Natural killer cell (primary cell): ENCODE data around the gene GDA. TPM values are rescaled to one million over a fixed set of nuclear protein-coding genes. Genes with fewer than 3 reads are reported as not detected.

Source experiments
- ATAC-seq, 3 donors: fragments of 150-1000 bp in 2 of 3; fragments of 200-7000 bp in 1 of 3; cut with Tn5 transposase; 1 replicate in 1 of 3; 2 replicates in 2 of 3; pipeline ENCODE4 v1.10.0; 2021; ENCODE audit warnings: mild to moderate bottlenecking in 2 of 3, moderate library complexity in 2 of 3
- DNase-seq, 2 donors: peaks; one replicate each; pipeline versions ENCODE4 v3.0.0 to v3.0.0-alpha.2; 2013 to 2021; ENCODE audit warnings: mixed read lengths in 1 of 2
- H3K27ac ChIP-seq: one replicate; pipeline ENCODE4 v1.5.1; 2013; ENCODE audit warnings: mild to moderate bottlenecking, low read length
- H3K27me3 ChIP-seq: one replicate; pipeline ENCODE4 v1.6.1; 2013; ENCODE audit warnings: low read length; ENCODE audit not compliant: control insufficient read depth, insufficient read depth
- H3K36me3 ChIP-seq: one replicate; pipeline ENCODE4 v1.6.1; 2013; ENCODE audit warnings: low read length; ENCODE audit not compliant: control insufficient read depth, insufficient read depth
- H3K4me1 ChIP-seq: one replicate; pipeline ENCODE4 v1.6.1; 2013; ENCODE audit warnings: low read length; ENCODE audit not compliant: control insufficient read depth, insufficient read depth
- H3K4me3 ChIP-seq: one replicate; pipeline ENCODE4 v1.5.1; 2013; ENCODE audit warnings: low read length
- H3K9me3 ChIP-seq: one replicate; pipeline ENCODE4 v1.6.1; 2013; ENCODE audit warnings: low read length; ENCODE audit not compliant: control insufficient read depth, insufficient read depth
- H3K27ac Mint-ChIP-seq, 2 donors: one replicate each; pipeline ENCODE4 v1.8.0; 2022; ENCODE audit warnings: mild to moderate bottlenecking in 2 of 2, mixed read lengths in 2 of 2, moderate library complexity in 1 of 2
- H3K27me3 Mint-ChIP-seq, 2 donors: one replicate each; pipeline ENCODE4 v1.8.0; 2022; ENCODE audit warnings: low read depth in 2 of 2, mixed read lengths in 2 of 2
- H3K36me3 Mint-ChIP-seq: one replicate; pipeline ENCODE4 v1.8.0; 2022; ENCODE audit warnings: mixed read lengths
- H3K4me1 Mint-ChIP-seq, 2 donors: one replicate each; pipeline ENCODE4 v1.8.0; 2022; ENCODE audit warnings: mixed read lengths in 2 of 2
- H3K4me3 Mint-ChIP-seq: one replicate; pipeline ENCODE4 v1.8.0; 2022; ENCODE audit warnings: mild to moderate bottlenecking, moderate library complexity, mixed read lengths
- H3K9me3 Mint-ChIP-seq, 2 donors: one replicate each; pipeline ENCODE4 v1.8.0; 2022; ENCODE audit warnings: mixed read lengths in 2 of 2
- CTCF ChIP-seq: fragments of 200-600 bp; IDR thresholded peaks from one replicate; pipeline ENCODE4 v1.8.0; 2022; ENCODE audit warnings: antibody characterized with exemption
- WGBS: methylation state at CpG from one replicate; pipeline ENCODE4 v1.1.7; 2013; ENCODE audit warnings: missing lambda C conversion rate; ENCODE audit not compliant: insufficient coverage; 5-methylcytosine and 5-hydroxymethylcytosine counted together
- intact Hi-C: fragments of 100-400 bp; cut with micrococcal nuclease; formaldehyde crosslinking; loops from one replicate; pipeline ENCODE4 v1.14.2; 2022
- total RNA-seq, 4 donors: library from RNA; stranded (reverse); fragments of 120-200 nt in 1 of 4; gene quantifications; one replicate each; pipeline versions ENCODE4 v1.2.3 to v1.2.4, GENCODE V29; 2013 to 2022

GDA gene
- total RNA-seq, 3 donors from 2014 or later (not counting 1 experiment from before 2014, with no cell fraction given): not detected

- Histone ChIP-seq H3K4me1 (no peaks in the 10 kb centered on the region), H3K9me3 (no peaks in the 10 kb centered on the region), H3K27me3 (peaks cover 4% of the 10 kb centered on the region), H3K36me3 (no peaks in the 10 kb centered on the region), H3K27ac (no peak overlapping the region), H3K4me3 (no peak overlapping the region)
- H3K4me1 Mint-ChIP-seq: no peaks in the 10 kb centered on the region
- intact Hi-C loops: no loop called here
- peaks cover 0 to under 1% of the 10 kb centered on the region in 2 donors for H3K9me3 Mint-ChIP-seq
- no peak overlapping the region for H3K27ac Mint-ChIP-seq
- no peaks in the 10 kb centered on the region for H3K36me3 Mint-ChIP-seq
- no peak overlapping the region for H3K4me3 Mint-ChIP-seq
- no peak for DNase-seq
- TF ChIP-seq CTCF: no peak
- 88% methylated on average over 6 of the region's 7 CpGs for WGBS
- H3K27me3 Mint-ChIP-seq: peaks cover 19 to 31% of the 10 kb centered on the region in 2 donors
- ATAC-seq: no peak
Measured at GRCh38 chr9:72150127-72150526, 887 bp downstream of the GDA start.

- Histone ChIP-seq H3K27ac (no peak overlapping the region), H3K36me3 (no peaks in the 10 kb centered on the region), H3K9me3 (peaks cover 3% of the 10 kb centered on the region), H3K27me3 (peaks cover 4% of the 10 kb centered on the region), H3K4me1 (no peaks in the 10 kb centered on the region), H3K4me3 (no peak overlapping the region)
- H3K27ac Mint-ChIP-seq: no peak overlapping the region
- DNase-seq: no peak
- 73% methylated on average over 6 of the region's 6 CpGs for whole genome bisulfite sequencing
- H3K4me1 Mint-ChIP-seq: no peaks in the 10 kb centered on the region
- intact Hi-C loops: no loop called here
- no peak for ATAC-seq
- peaks cover 19 to 33% of the 10 kb centered on the region in 2 donors for H3K27me3 Mint-ChIP-seq
- TF ChIP-seq CTCF: no peak
- H3K4me3 Mint-ChIP-seq: no peak overlapping the region
- no peaks in the 10 kb centered on the region for H3K36me3 Mint-ChIP-seq
- H3K9me3 Mint-ChIP-seq: peaks cover 0 to 3% of the 10 kb centered on the region in 2 donors
Measured at GRCh38 chr9:72150661-72151060, 1.4 kb downstream of the GDA start.

GRCh38 chr9:72151104-72151503 lies 1.9 kb downstream of the GDA start:
- no peak for DNase-seq
- Histone ChIP-seq H3K36me3 (no peaks in the 10 kb centered on the region), H3K27ac (no peak overlapping the region), H3K4me1 (no peaks in the 10 kb centered on the region), H3K9me3 (peaks cover 3% of the 10 kb centered on the region), H3K4me3 (no peak overlapping the region), H3K27me3 (peaks cover 4% of the 10 kb centered on the region)
- H3K4me3 Mint-ChIP-seq: no peak overlapping the region
- intact Hi-C loops: no loop called here
- no peak overlapping the region for H3K27ac Mint-ChIP-seq
- H3K4me1 Mint-ChIP-seq: no peaks in the 10 kb centered on the region
- no peak for ATAC-seq
- no peaks in the 10 kb centered on the region for H3K36me3 Mint-ChIP-seq
- H3K27me3 Mint-ChIP-seq: peaks cover 19 to 36% of the 10 kb centered on the region in 2 donors
- TF ChIP-seq CTCF: no peak
- H3K9me3 Mint-ChIP-seq: peaks cover 0 to 3% of the 10 kb centered on the region in 2 donors

- no peak for ATAC-seq
- no peak overlapping the region for H3K4me3 ChIP-seq
- Mint-ChIP-seq H3K4me1 (no peaks in the 10 kb centered on the region), H3K4me3 (no peak overlapping the region), H3K9me3 (peaks cover 0 to 3% of the 10 kb centered on the region in 2 donors), H3K27me3 (peaks cover 9 to 20% of the 10 kb centered on the region in 2 donors), H3K36me3 (no peaks in the 10 kb centered on the region), H3K27ac (no peak overlapping the region)
- intact Hi-C loops: no loop called here
- WGBS: 71% methylated on average over 9 of the region's 9 CpGs
- H3K9me3 ChIP-seq: peaks cover 3% of the 10 kb centered on the region
- H3K27me3 ChIP-seq: peaks cover 4% of the 10 kb centered on the region
- H3K36me3 ChIP-seq: no peaks in the 10 kb centered on the region
- H3K27ac ChIP-seq: no peak overlapping the region
- TF ChIP-seq CTCF: no peak
- no peak for DNase-seq
- no peaks in the 10 kb centered on the region for H3K4me1 ChIP-seq
Measured at GRCh38 chr9:72154468-72155285, 5.4 kb downstream of the GDA start.
